Hepatocyte (in vitro differentiated cells): Measurements from ENCODE around the gene NUDT4. TPM values are rescaled to one million over a fixed set of nuclear protein-coding genes. Genes with fewer than 3 reads are reported as not detected.

ENCODE experiments used
- DNase-seq: peaks from one replicate; pipeline ENCODE4 v3.0.0-alpha.2; 2016; ENCODE audit warnings: low spot score
- H2AFZ ChIP-seq: fragments of 200-600 bp; sonication (generic); 2 replicates; pipeline ENCODE4 v1.6.0; 2016; ENCODE audit warnings: antibody characterized with exemption, mild to moderate bottlenecking
- H3K27ac ChIP-seq: fragments of 200-600 bp; sonication (generic); 2 replicates; pipeline ENCODE4 v1.5.1; 2016; ENCODE audit warnings: mild to moderate bottlenecking
- H3K27me3 ChIP-seq: fragments of 200-600 bp; sonication (generic); 2 replicates; pipeline ENCODE4 v1.6.1; 2016
- H3K36me3 ChIP-seq: fragments of 200-600 bp; sonication (generic); replicated peaks from 2 replicates; pipeline ENCODE4 v1.5.1; 2016; ENCODE audit warnings: low read depth; ENCODE audit not compliant: insufficient read depth
- H3K4me1 ChIP-seq: fragments of 200-600 bp; sonication (generic); 2 replicates; pipeline ENCODE4 v1.5.1; 2016; ENCODE audit warnings: mild to moderate bottlenecking, moderate library complexity; ENCODE audit not compliant: insufficient read depth
- H3K4me2 ChIP-seq: fragments of 200-600 bp; sonication (generic); 2 replicates; pipeline ENCODE4 v1.6.0; 2016
- H3K4me3 ChIP-seq: fragments of 200-600 bp; sonication (generic); 2 replicates; pipeline ENCODE4 v1.5.1; 2016; ENCODE audit warnings: mild to moderate bottlenecking
- H3K79me2 ChIP-seq: fragments of 200-600 bp; sonication (generic); 2 replicates; pipeline ENCODE4 v1.6.0; 2017; ENCODE audit warnings: mild to moderate bottlenecking
- H3K9me2 ChIP-seq: fragments of 200-600 bp; sonication (generic); replicated peaks from 2 replicates; pipeline ENCODE4 v1.6.0; 2017; ENCODE audit warnings: mild to moderate bottlenecking; ENCODE audit not compliant: insufficient read depth
- H3K9me3 ChIP-seq: fragments of 200-600 bp; sonication (generic); 2 replicates; pipeline ENCODE4 v1.5.1; 2016; ENCODE audit warnings: low read depth, mild to moderate bottlenecking
- H4K20me1 ChIP-seq: fragments of 200-600 bp; sonication (generic); 2 replicates; pipeline ENCODE4 v1.6.0; 2016; ENCODE audit warnings: mild to moderate bottlenecking; ENCODE audit not compliant: insufficient read depth, poor library complexity, severe bottlenecking
- EZH2 ChIP-seq: fragments of 200-600 bp; sonication (generic); IDR thresholded peaks from 2 replicates; pipeline ENCODE4 v1.6.1; 2016; ENCODE audit warnings: antibody characterized with exemption, mild to moderate bottlenecking, borderline replicate concordance
- EZH2phosphoT487 ChIP-seq: fragments of 200-600 bp; sonication (generic); IDR thresholded peaks from one replicate; pipeline ENCODE4 v1.6.1; 2018; ENCODE audit warnings: antibody characterized with exemption, mild to moderate bottlenecking, low read depth, moderate library complexity; ENCODE audit not compliant: unreplicated experiment, severe bottlenecking
- whole genome bisulfite sequencing: methylation state at CpG from one replicate; pipeline ENCODE4 v1.1.6; 2016; ENCODE audit warnings: low lambda C conversion rate; ENCODE audit errors: missing lambda C conversion rate; 5-methylcytosine and 5-hydroxymethylcytosine counted together
- polyA plus RNA-seq: library from polyadenylated mRNA; unstranded; fragments of >200 nt; fragmentation: Nextera tagmentation; extraction: Ambion mirVana; gene quantifications from 2 replicates; pipeline ENCODE4 v1.2.1, GENCODE V29; 2016
- total RNA-seq: library from RNA; depleted of rRNA; stranded (reverse); fragments of >200 nt; gene quantifications from 2 replicates; pipeline ENCODE4 v1.2.3, GENCODE V29; 2014
- TF ChIP-seq, protein P1 (sequence below): fragments of 200-600 bp; sonication (generic); IDR thresholded peaks from 2 replicates; pipeline ENCODE4 v1.5.1; 2016; ENCODE audit warnings: antibody characterized with exemption, mild to moderate bottlenecking; ENCODE audit not compliant: poor library complexity

NUDT4 gene
- total and polyA plus RNA-seq, 2 experiments from 2014 or later = 151 to 243 TPM

GRCh38 chr12:93368766-93369165 is 9.0 kb upstream of the NUDT4 start:
- peaks cover 8% of the 10 kb centered on the region for H3K4me1 ChIP-seq
- no peak overlapping the region for H2AFZ ChIP-seq
- no peaks in the 10 kb centered on the region for H4K20me1 ChIP-seq
- H3K79me2 ChIP-seq = peaks cover 16% of the 10 kb centered on the region
- H3K9me3 ChIP-seq = no peaks in the 10 kb centered on the region
- H3K27ac ChIP-seq = no peak overlapping the region
- WGBS = 97% methylated on average over 3 of the region's 3 CpGs
- H3K36me3 ChIP-seq = no peaks in the 10 kb centered on the region
- TF ChIP-seq, protein P1, sequence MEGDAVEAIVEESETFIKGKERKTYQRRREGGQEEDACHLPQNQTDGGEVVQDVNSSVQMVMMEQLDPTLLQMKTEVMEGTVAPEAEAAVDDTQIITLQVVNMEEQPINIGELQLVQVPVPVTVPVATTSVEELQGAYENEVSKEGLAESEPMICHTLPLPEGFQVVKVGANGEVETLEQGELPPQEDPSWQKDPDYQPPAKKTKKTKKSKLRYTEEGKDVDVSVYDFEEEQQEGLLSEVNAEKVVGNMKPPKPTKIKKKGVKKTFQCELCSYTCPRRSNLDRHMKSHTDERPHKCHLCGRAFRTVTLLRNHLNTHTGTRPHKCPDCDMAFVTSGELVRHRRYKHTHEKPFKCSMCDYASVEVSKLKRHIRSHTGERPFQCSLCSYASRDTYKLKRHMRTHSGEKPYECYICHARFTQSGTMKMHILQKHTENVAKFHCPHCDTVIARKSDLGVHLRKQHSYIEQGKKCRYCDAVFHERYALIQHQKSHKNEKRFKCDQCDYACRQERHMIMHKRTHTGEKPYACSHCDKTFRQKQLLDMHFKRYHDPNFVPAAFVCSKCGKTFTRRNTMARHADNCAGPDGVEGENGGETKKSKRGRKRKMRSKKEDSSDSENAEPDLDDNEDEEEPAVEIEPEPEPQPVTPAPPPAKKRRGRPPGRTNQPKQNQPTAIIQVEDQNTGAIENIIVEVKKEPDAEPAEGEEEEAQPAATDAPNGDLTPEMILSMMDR = no peak
- no peak for TF ChIP-seq EZH2
- TF ChIP-seq EZH2phosphoT487 = no peak
- no peaks in the 10 kb centered on the region for H3K27me3 ChIP-seq
- no peak overlapping the region for H3K4me3 ChIP-seq
- H3K9me2 ChIP-seq = no peaks in the 10 kb centered on the region
- no peak overlapping the region for H3K4me2 ChIP-seq
- DNase-seq = no peak

DNA sequence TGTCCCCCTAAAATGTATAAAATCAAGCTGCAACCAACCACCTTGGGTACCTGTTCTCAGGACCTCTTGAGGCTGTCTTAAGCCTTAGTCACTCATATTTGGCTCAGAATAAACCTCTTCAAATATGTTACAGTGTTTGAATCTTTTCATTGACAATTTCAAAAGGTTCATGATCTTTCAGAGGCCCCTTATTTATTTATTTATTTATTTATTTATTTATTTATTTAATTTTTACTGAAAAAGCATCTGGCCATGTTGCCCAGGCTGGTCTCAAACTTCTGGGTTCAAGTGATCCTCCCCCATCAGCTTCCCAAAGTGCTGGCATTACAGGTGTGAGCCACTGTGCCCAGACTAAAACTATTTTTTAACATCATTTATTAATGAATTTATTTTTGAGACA is 8.2 kb upstream of the NUDT4 start:
- TF ChIP-seq EZH2phosphoT487 (no peak), EZH2 (no peak)
- TF ChIP-seq, protein P1 = no peak
- no peak overlapping the region for H2AFZ ChIP-seq
- H3K27me3 ChIP-seq = no peaks in the 10 kb centered on the region
- DNase-seq = no peak
- H3K9me2 ChIP-seq = no peaks in the 10 kb centered on the region
- no peaks in the 10 kb centered on the region for H3K9me3 ChIP-seq
- H3K79me2 ChIP-seq = peaks cover 17% of the 10 kb centered on the region
- H4K20me1 ChIP-seq = no peaks in the 10 kb centered on the region
- no peak overlapping the region for H3K4me2 ChIP-seq
- H3K36me3 ChIP-seq = no peaks in the 10 kb centered on the region
- peaks cover 10% of the 10 kb centered on the region for H3K4me1 ChIP-seq
- no peak overlapping the region for H3K27ac ChIP-seq
- no peak overlapping the region for H3K4me3 ChIP-seq

- 73% methylated on average over 6 of the region's 6 CpGs for WGBS
- H4K20me1 ChIP-seq = no peaks in the 10 kb centered on the region
- H3K27me3 ChIP-seq = no peaks in the 10 kb centered on the region
- no peaks in the 10 kb centered on the region for H3K9me3 ChIP-seq
- DNase-seq = no peak
- H3K79me2 ChIP-seq = peaks cover 30% of the 10 kb centered on the region
- H3K27ac ChIP-seq = no peak overlapping the region
- H3K4me3 ChIP-seq = no peak overlapping the region
- no peaks in the 10 kb centered on the region for H3K9me2 ChIP-seq
- H3K36me3 ChIP-seq = no peaks in the 10 kb centered on the region
- H3K4me1 ChIP-seq = peaks cover 15% of the 10 kb centered on the region
- no peak overlapping the region for H3K4me2 ChIP-seq
- H2AFZ ChIP-seq = no peak overlapping the region
- TF ChIP-seq EZH2 (no peak), EZH2phosphoT487 (no peak)
- TF ChIP-seq, protein P1 = no peak
Measured at GRCh38 chr12:93370947-93371346, 6.8 kb upstream of the NUDT4 start.

GRCh38 chr12:93373961-93374656 is 3.6 kb upstream of the NUDT4 start:
- H3K27me3 ChIP-seq = no peaks in the 10 kb centered on the region
- H3K4me2 ChIP-seq = peak overlapping the region; percentile 81
- no peaks in the 10 kb centered on the region for H3K9me2 ChIP-seq
- no peaks in the 10 kb centered on the region for H3K36me3 ChIP-seq
- 50% methylated on average over 2 of the region's 2 CpGs for WGBS
- peaks cover 21% of the 10 kb centered on the region for H3K4me1 ChIP-seq
- peaks cover 49% of the 10 kb centered on the region for H3K79me2 ChIP-seq
- no peak for DNase-seq
- peaks cover 6% of the 10 kb centered on the region for H4K20me1 ChIP-seq
- TF ChIP-seq EZH2phosphoT487 (no peak), EZH2 (no peak)
- TF ChIP-seq, protein P1 = no peak
- H3K27ac ChIP-seq = peak overlapping the region; percentile 50
- H3K9me3 ChIP-seq = no peaks in the 10 kb centered on the region
- H3K4me3 ChIP-seq = no peak overlapping the region
- H2AFZ ChIP-seq = no peak overlapping the region
